Measurements from ENCODE around the gene SYNDIG1L. TPM values are rescaled to one million over a fixed set of nuclear protein-coding genes. Genes with fewer than 3 reads are reported as not detected.

Gene SYNDIG1L
- total and polyA plus RNA-seq, 2 donors (not counting 3 experiments of a cell fraction or from before 2014, with no cell fraction given) = not detected

- Histone ChIP-seq H3K9me3 (replicated peaks; ENCODE audit: control insufficient read depth, insufficient read depth, low read length) (no peaks in the 10 kb centered on the region), H3K79me2 (ENCODE audit: control insufficient read depth, insufficient read depth, low read length) (no peaks in the 10 kb centered on the region), H2AFZ (ENCODE audit: low read depth, low read length) (no peak overlapping the region), H3K27me3 (ENCODE audit: control insufficient read depth in 2 of 2, insufficient read depth in 2 of 2, low read length in 2 of 2) (peaks cover 0 to 3% of the 10 kb centered on the region in 2 experiments), H3K27ac (ENCODE audit: insufficient read depth, low read depth, low read length) (no peak overlapping the region), H3K4me2 (ENCODE audit: insufficient read depth, low read length) (no peak overlapping the region), H3K4me3 (replicated peaks in 1 of 3; ENCODE audit: insufficient read depth in 1 of 3, low read depth in 1 of 3, low read length in 3 of 3) (no peak overlapping the region), H3K36me3 (ENCODE audit: control insufficient read depth in 2 of 2, extremely low read depth in 1 of 2, insufficient read depth in 2 of 2, low read length in 2 of 2) (no peaks in the 10 kb centered on the region), H3K4me1 (ENCODE audit: control insufficient read depth, extremely low read depth, insufficient read depth, low read length) (peaks cover 8% of the 10 kb centered on the region), H3K9me1 (replicated peaks; ENCODE audit: control insufficient read depth, extremely low read depth, insufficient read depth, low read length) (no peaks in the 10 kb centered on the region), H4K20me1 (replicated peaks; ENCODE audit: control insufficient read depth, extremely low read depth, insufficient read depth, low read length) (no peaks in the 10 kb centered on the region), H3K9ac (replicated peaks; ENCODE audit: extremely low read depth, insufficient read depth, low read length) (no peak overlapping the region)
- dilution Hi-C loops (cut with MboI; ENCODE audit: extremely low pct_ligation_motif_present, low sequenced_read_pairs) (no loop called here), intact Hi-C loops (cut with micrococcal nuclease) (no loop called here)
- BruUV-seq (replicated peaks) = no TSS peak
- DNase-seq (ENCODE audit: low read depth, low spot score) (no peak), FAIRE-seq (no peak)
- TF ChIP-seq CTCF (IDR thresholded peaks at IDR 0.05; ENCODE audit: extremely low read depth in 1 of 2, insufficient read depth in 1 of 2, low read depth in 1 of 2, low read length in 2 of 2) (no peak), GATA2 (IDR thresholded peaks at IDR 0.05; ENCODE audit: insufficient read depth, insufficient read length, low read depth, low read length) (no peak), MAX (IDR thresholded peaks at IDR 0.05; ENCODE audit: insufficient read depth, insufficient read length) (no peak), MYC (IDR thresholded peaks at IDR 0.05; ENCODE audit: low read depth, low read length) (no peak), POLR2A (IDR thresholded peaks at IDR 0.05; ENCODE audit: low read depth, low read length) (no peak), POLR2AphosphoS5 (IDR thresholded peaks at IDR 0.05; ENCODE audit: insufficient read depth, low read depth, low read length) (no peak), EZH2 (IDR thresholded peaks at IDR 0.05; ENCODE audit: borderline replicate concordance, low read depth, low read length, severe bottlenecking) (no peak), JUN (IDR thresholded peaks at IDR 0.05; ENCODE audit: borderline replicate concordance, insufficient read depth, insufficient read length, low read depth) (no peak), FOS (IDR thresholded peaks at IDR 0.05; ENCODE audit: borderline replicate concordance, insufficient read depth, low read length) (no peak)
- ChIA-PET CTCF (interaction anchor here (1.0 to 5.5 kb wide), 4 partner anchors 9 to 45 kb away, joined by 3 to 43 read pairs (median 6); no protein-coding TSS in a partner anchor), POLR2A (interaction anchor here (0.6 kb wide), 1 partner anchor 23 kb away, joined by 3 read pairs; no protein-coding TSS in a partner anchor)
These were observed 31.5 kb upstream of the SYNDIG1L start for GRCh38 chr14:74457565-74457895.
